Heart left ventricle (tissue), 16 donors: Measurements from ENCODE around the gene P2RY8. TPM values are rescaled to one million over a fixed set of nuclear protein-coding genes. Genes with fewer than 3 reads are reported as not detected.

ENCODE experiments used
- ATAC-seq, 4 donors: fragments of 200-7000 bp; cut with Tn5 transposase; one replicate each; pipeline ENCODE4 v1.9.1; 2020 to 2022; ENCODE audit warnings: moderate library complexity in 4 of 4, mild to moderate bottlenecking in 3 of 4, moderate number of reproducible peaks in 1 of 4
- DNase-seq, 5 donors: peaks; one replicate each; pipeline ENCODE4 v3.0.0-alpha.2; 2020
- H3K27ac ChIP-seq, 12 donors: fragments of 200-600 bp; sonication (generic) in 4 of 12; one replicate each; pipeline versions ENCODE4 v1.5.0 to v1.8.0; 2016 to 2022; ENCODE audit warnings: mild to moderate bottlenecking in 2 of 12
- H3K27me3 ChIP-seq, 9 donors: fragments of 200-600 bp; sonication (generic) in 2 of 9; one replicate each; pipeline versions ENCODE4 v1.5.1 to v1.8.0; 2016 to 2022; ENCODE audit warnings: mild to moderate bottlenecking in 3 of 9
- H3K36me3 ChIP-seq, 9 donors: fragments of 200-600 bp; sonication (generic) in 2 of 9; one replicate each; pipeline versions ENCODE4 v1.5.0 to v1.8.0; 2018 to 2022; ENCODE audit warnings: mild to moderate bottlenecking in 2 of 9
- H3K4me1 ChIP-seq, 12 donors: fragments of 200-600 bp; sonication (generic) in 4 of 12; one replicate each; pipeline versions ENCODE4 v1.5.0 to v1.8.0; 2016 to 2022; ENCODE audit warnings: mild to moderate bottlenecking in 3 of 12
- H3K4me3 ChIP-seq, 12 donors: fragments of 200-600 bp; sonication (generic) in 4 of 12; one replicate each; pipeline versions ENCODE4 v1.5.0 to v1.8.0; 2017 to 2022; ENCODE audit warnings: mild to moderate bottlenecking in 9 of 12, moderate library complexity in 4 of 12
- H3K9me3 ChIP-seq, 12 donors: fragments of 200-600 bp; sonication (generic) in 4 of 12; one replicate each; pipeline versions ENCODE4 v1.5.0 to v1.8.0; 2016 to 2022; ENCODE audit warnings: mild to moderate bottlenecking in 1 of 12
- POLR2A ChIP-seq, 2 donors: fragments of 450-650 bp; IDR thresholded peaks; one replicate each; pipeline ENCODE4 v1.6.1; 2017; ENCODE audit warnings: antibody characterized with exemption in 2 of 2, mild to moderate bottlenecking in 2 of 2, moderate library complexity in 2 of 2
- WGBS, 4 donors: extraction: QIAGEN DNeasy Blood & Tissue Kit in 2 of 4; methylation state at CpG; one replicate each; pipeline versions ENCODE4 v1.1.5 to v1.1.7; 2013 to 2018; 5-methylcytosine and 5-hydroxymethylcytosine counted together
- intact Hi-C, 10 donors: fragments of 100-400 bp; cut with DNase I; formaldehyde crosslinking; loops; one replicate each; pipeline versions ENCODE4 v1.11.1 to v1.14.2; 2022
- polyA plus RNA-seq, 2 donors: library from polyadenylated mRNA; stranded (reverse); fragments of 200-250 nt; gene quantifications; one replicate each; pipeline ENCODE4 v1.2.3, GENCODE V29; 2013
- total RNA-seq, 9 donors: library from RNA; depleted of rRNA in 2 of 9; stranded (reverse); fragments of >200 nt in 2 of 9; fragmentation: NEBNext Ultra II Directional in 3 of 9; extraction: Animal tissue kit (Norgen Biotek cat#: 25700) in 3 of 9; gene quantifications; one replicate each; pipeline versions ENCODE4 v1.1.0 to v1.2.4, GENCODE V29; 2016 to 2023
- TF ChIP-seq, protein P1 (sequence below), 12 donors: fragments of 200-600 bp; sonication (generic) in 4 of 12; IDR thresholded peaks; one replicate each; pipeline versions ENCODE4 v1.5.0 to v1.8.0; 2018 to 2022; ENCODE audit warnings: antibody characterized with exemption in 12 of 12, mild to moderate bottlenecking in 5 of 12
- donor health status: ischemic (EF 13 %, LVEDD 7.1; RV severe dilation, severe dysfunction).
- donor health status: healthy with polysubstance abuse.
- donor health status: DM: no; HTN: yes; CAD: no.
- donor health status: DM: no; HTN: no; CAD: no.
- donor health status: ischemic (EF 25% LVEDD 6.9; RV normal size, moderate dysfunction).
- donor health status: ischemic (EF 25% LVEDD 5.7; RV mildly dilated, moderate dysfunction).
- donor health status: healthy.
- donor health status: DM: yes; HTN: yes; CAD: no.
- donor health status: ischemic (EF 35%, LVEDD 5.7; RV mildly dilated, moderate dysfunction).
- donor health status: nonischemic (EF 11% LVEDD 7.7; RV severe dilation, severe dysfunction).
- donor health status: DM: yes; HTN: yes; CAD: no.
- donor health status: PGD.
- donor health status: ischemic (EF 29% LVEDD 5.4; RV normal size, mild dysfunction).
- donor health status: nonischemic (EF 23%, LVEDD 6.1; RV moderate dilation, normal function).

P2RY8 gene
- total and polyA plus RNA-seq, 11 donors: 0.62 to 10.5 (median 2.3) TPM

DNA sequence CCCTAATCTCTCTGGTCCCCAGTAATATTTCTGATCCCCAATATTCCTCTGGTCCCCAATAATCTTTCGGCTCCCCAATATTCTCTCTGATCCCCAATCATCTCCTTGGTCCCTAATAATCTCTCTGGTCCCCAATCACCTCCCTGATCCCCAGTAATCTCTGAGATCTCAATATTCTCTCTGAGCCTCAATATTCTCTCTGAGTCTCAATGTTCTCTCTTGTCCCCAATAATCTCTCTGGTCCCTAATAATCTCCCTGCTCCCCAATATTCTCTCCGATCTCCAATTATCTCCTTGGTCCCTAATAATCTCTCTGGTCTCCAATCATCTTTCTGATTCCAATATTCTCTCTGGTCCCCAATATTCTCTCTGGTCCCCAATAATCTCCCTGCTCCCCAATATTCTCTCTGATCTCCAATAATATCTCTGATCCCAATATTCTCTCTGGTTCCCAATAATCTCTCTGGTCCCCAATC is 17.9 kb downstream of the P2RY8 start:
- Histone ChIP-seq H3K9me3 (peaks cover 0 to 6% (median 0%) of the 10 kb centered on the region in 12 donors), H3K27me3 (no peaks in the 10 kb centered on the region), H3K4me1 (peaks cover 0 to 20% (median 0%) of the 10 kb centered on the region in 12 donors), H3K27ac (no peak overlapping the region), H3K36me3 (no peaks in the 10 kb centered on the region), H3K4me3 (no peak overlapping the region)
- DNase-seq (no peak), ATAC-seq (no peak)
- intact Hi-C loops: no loop called here
- 96 to 98% (median 97%) methylated on average over 2 of the region's 2 CpGs for WGBS, 4 donors
- TF ChIP-seq POLR2A (IDR thresholded peaks at IDR 0.05): no peak
- TF ChIP-seq, protein P1, sequence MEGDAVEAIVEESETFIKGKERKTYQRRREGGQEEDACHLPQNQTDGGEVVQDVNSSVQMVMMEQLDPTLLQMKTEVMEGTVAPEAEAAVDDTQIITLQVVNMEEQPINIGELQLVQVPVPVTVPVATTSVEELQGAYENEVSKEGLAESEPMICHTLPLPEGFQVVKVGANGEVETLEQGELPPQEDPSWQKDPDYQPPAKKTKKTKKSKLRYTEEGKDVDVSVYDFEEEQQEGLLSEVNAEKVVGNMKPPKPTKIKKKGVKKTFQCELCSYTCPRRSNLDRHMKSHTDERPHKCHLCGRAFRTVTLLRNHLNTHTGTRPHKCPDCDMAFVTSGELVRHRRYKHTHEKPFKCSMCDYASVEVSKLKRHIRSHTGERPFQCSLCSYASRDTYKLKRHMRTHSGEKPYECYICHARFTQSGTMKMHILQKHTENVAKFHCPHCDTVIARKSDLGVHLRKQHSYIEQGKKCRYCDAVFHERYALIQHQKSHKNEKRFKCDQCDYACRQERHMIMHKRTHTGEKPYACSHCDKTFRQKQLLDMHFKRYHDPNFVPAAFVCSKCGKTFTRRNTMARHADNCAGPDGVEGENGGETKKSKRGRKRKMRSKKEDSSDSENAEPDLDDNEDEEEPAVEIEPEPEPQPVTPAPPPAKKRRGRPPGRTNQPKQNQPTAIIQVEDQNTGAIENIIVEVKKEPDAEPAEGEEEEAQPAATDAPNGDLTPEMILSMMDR (IDR thresholded peaks at IDR 0.05): no peak

DNA sequence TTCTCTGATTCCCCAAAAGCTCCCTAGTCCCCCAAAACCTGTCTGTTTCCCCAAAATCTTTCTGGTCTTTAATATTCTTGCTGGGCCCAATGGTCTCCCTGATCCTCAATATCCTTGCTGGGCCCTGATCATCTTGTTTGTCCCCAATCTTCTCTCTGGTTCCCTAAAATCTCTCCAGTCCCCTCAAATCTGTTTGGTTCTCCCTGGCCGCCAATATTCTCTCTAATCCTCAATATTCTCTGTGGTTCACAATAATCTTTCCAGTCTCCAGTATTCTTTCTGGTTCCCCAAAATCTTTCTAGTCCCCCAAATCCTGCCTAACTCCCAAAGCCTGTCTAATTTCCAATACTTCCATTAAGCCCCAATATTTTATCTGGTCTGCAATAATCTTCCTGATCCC is 18.5 kb downstream of the P2RY8 start:
- Histone ChIP-seq H3K9me3 (peaks cover 0 to 6% (median 0%) of the 10 kb centered on the region in 12 donors), H3K4me1 (peaks cover 0 to 20% (median 0%) of the 10 kb centered on the region in 12 donors), H3K4me3 (no peak overlapping the region), H3K27ac (no peak overlapping the region), H3K36me3 (no peaks in the 10 kb centered on the region), H3K27me3 (no peaks in the 10 kb centered on the region)
- no peak for TF ChIP-seq POLR2A (IDR thresholded peaks at IDR 0.05)
- TF ChIP-seq, protein P1 (IDR thresholded peaks at IDR 0.05): no peak
- no peak for ATAC-seq
- 92 to 98% (median 95%) methylated on average over 1 of the region's 1 CpG for WGBS, 4 donors
- DNase-seq: no peak
- intact Hi-C loops: no loop called here

DNA sequence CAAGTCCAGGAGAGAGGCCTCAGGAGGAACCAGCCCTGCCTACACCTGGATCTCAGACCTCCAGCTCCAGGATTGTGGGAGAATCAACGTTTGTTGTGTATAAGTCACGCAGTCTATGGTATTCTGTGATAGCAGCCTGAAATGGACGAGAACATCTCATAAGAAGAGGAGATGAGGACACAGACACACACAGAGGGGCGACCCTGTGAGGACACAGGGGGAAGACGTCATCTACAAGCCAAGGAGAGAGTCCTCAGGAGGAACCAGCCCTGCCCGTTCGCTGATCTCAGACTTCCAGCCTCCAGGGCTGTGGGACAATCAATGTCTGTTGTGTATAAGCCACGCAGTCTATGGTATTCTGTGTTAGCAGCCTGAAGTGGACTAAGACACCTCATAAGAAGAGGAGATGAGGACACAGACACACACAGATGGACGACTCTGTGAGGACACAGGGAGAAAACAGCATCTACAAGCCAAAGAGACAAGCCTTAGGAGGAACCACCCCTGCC is 20.3 kb downstream of the P2RY8 start:
- H3K4me1 ChIP-seq: peaks cover 0 to 12% (median 0%) of the 10 kb centered on the region in 12 donors
- peaks cover 0 to 4% (median 0%) of the 10 kb centered on the region in 9 donors for H3K36me3 ChIP-seq
- H3K4me3 ChIP-seq: no peak overlapping the region
- H3K27me3 ChIP-seq: no peaks in the 10 kb centered on the region
- intact Hi-C loops: no loop called here
- 71 to 85% (median 78%) methylated on average over 9 of the region's 9 CpGs for WGBS, 4 donors
- DNase-seq (no peak), ATAC-seq (no peak)
- peaks cover 0 to 6% (median 0%) of the 10 kb centered on the region in 12 donors for H3K9me3 ChIP-seq
- no peak overlapping the region for H3K27ac ChIP-seq
- TF ChIP-seq POLR2A (IDR thresholded peaks at IDR 0.05): no peak
- TF ChIP-seq, protein P1 (IDR thresholded peaks at IDR 0.05): no peak

DNA sequence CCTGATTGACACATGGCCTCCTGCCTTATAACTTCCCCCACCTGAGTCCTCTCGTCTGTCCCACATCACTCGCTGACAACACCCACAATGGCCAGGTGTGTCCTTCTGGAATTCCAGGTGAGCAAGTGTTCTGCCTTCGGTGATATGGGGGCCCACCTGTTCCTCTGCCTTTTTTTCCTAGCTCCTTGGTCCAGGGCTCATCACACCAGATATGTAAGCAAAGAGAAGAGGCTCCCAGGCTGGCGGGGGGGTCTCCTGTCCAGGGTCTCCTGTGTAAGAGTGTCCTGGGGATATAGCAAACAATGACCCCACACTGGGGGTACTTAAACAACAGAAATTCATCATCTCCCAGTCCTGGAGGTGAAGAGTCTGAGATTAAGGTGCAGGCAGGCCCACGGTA is 25.2 kb downstream of the P2RY8 start:
- peaks cover 0 to 7% (median 0%) of the 10 kb centered on the region in 9 donors for H3K36me3 ChIP-seq
- TF ChIP-seq, protein P1 (IDR thresholded peaks at IDR 0.05): no peak
- TF ChIP-seq POLR2A (IDR thresholded peaks at IDR 0.05): no peak
- H3K4me1 ChIP-seq: peaks cover 0 to 19% (median 0%) of the 10 kb centered on the region in 12 donors
- H3K27ac ChIP-seq: no peak overlapping the region
- intact Hi-C loops: no loop called here
- DNase-seq (no peak), ATAC-seq (no peak)
- 78 to 92% (median 91%) methylated on average over 5 of the region's 5 CpGs for WGBS, 4 donors
- no peaks in the 10 kb centered on the region for H3K27me3 ChIP-seq
- peaks cover 0 to 19% (median 0%) of the 10 kb centered on the region in 12 donors for H3K9me3 ChIP-seq
- no peak overlapping the region for H3K4me3 ChIP-seq
